Fibroblast of gingiva (primary cell): ENCODE data around the gene MBD5.

Experiments used
- DNase-seq: peaks from one replicate; pipeline ENCODE4 v3.0.0-alpha.2; 2011; ENCODE audit warnings: low read depth

The MBD5 gene

GRCh38 chr2:148548716-148549400, 528.0 kb downstream of the MBD5 start:
- no peak for DNase-seq

- no peak for DNase-seq
Measured at GRCh38 chr2:148552675-148553331, 531.9 kb downstream of the MBD5 start.

- DNase-seq = no peak
Measured at GRCh38 chr2:148553332-148553887, 532.5 kb downstream of the MBD5 start.

- no peak for DNase-seq
Measured at GRCh38 chr2:148554459-148555247, 533.8 kb downstream of the MBD5 start.

- no peak for DNase-seq
Measured at GRCh38 chr2:148555622-148556294, 534.9 kb downstream of the MBD5 start.

- DNase-seq = no peak
Measured at GRCh38 chr2:148557844-148558436, 537.0 kb downstream of the MBD5 start.

GRCh38 chr2:148560496-148560895, 539.6 kb downstream of the MBD5 start:
- DNase-seq = no peak

GRCh38 chr2:148561389-148561788, 540.5 kb downstream of the MBD5 start:
- no peak for DNase-seq

- DNase-seq = no peak
Measured at GRCh38 chr2:148565272-148565894, 544.5 kb downstream of the MBD5 start.
